NCI-H128 (cell line): Measurements from ENCODE around the gene R3HDM2.

Experiments used
- DNase-seq: peaks from one replicate; lab custom pipeline; 2025; ENCODE audit not compliant: unreplicated experiment; lab: John Stamatoyannopoulos, UW

R3HDM2 gene

GRCh38 chr12:57242691-57243454 lies 188.0 kb downstream of the R3HDM2 start:
- DNase-seq, result peak; percentile 89

- peak; percentile 33 for DNase-seq
Observed at GRCh38 chr12:57242329-57242690, 188.5 kb downstream of the R3HDM2 start.

DNA sequence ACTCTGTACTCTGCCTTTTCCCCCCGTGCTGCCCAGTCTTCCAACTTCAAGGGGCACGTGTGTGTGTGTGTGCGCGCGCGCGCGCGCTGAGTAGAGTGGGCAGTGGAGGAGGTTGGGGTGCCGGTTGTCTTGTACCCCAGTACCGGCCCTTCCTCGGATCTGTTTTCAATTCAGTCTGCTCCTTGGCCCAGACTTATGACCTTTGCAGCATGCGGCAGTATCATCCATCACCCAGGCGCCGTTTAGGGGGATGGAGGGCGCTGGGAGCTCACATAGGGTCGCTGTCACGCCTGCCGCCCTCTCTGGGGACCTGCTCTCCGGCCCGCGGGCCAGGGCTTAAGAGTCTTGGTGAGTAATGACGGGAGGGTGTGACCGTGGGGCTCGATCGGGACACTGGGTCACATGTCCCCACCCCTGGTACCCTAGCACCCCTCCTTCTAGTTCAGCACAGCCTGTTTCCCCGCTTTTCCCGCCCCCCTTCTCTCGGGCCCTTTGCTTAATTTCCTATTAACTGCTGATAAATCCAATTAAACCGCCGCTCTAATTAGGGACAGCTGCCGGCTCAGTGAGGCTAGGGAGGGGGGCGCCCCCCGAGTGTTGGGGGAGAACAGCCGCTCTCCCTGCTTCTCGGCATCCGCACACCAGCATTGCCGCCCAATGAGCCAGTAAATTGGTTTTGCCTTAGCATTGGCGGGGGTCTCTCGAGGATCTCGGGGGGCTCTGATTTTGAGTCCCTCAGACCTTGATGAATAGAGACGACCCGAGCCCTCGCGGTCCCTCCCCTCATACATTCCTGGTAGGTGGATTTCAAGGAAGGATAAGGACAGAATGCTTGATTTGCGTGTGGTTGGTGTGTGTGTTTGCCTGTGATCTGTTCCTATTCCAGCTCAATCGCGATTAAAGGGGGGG lies 189.2 kb downstream of the R3HDM2 start:
- DNase-seq, result no peak

GRCh38 chr12:57240926-57241401 lies 189.9 kb downstream of the R3HDM2 start:
- DNase-seq, result no peak

DNA sequence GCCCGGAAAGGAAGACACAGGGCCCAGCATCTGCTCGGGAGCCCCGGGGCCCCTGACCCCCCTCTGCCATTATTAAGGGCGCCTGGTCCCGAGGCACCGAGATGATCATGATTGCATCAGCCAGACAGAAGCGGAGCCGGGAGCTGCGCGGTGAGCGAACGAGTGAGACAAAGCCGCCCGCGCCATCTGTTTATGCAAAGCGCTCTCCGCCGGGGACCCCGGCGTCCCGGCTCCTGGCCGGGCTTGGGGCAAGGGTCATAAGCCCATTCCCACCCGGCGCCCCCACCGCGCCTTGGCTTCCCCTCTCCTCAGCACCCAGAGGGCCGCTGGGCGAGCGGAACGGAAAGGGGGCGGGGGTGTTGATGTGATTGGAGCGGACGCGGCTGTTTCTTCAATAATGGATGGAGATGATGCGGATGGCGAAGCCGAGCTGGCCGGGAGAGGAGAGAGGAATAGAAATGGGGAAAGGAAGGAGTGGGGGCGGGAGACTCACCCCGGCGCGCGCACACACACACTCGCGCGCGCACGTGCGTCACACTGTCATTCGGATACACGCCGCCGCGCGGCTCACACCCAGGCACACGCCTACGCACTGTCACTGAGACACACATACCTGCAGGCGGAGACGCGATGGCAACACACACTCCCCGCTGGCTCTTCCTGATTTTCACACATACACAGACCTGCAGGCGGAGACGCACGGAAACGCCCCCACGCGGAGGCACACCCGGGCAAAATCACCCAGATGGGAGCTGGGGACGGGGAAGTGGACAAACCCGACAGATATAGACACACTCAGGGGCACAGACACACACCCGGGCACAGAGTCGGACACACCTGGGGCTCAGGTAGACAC lies 190.5 kb downstream of the R3HDM2 start:
- DNase-seq, result peak; percentile 67

GRCh38 chr12:57239587-57240065 lies 191.2 kb downstream of the R3HDM2 start:
- DNase-seq, result no peak

DNA sequence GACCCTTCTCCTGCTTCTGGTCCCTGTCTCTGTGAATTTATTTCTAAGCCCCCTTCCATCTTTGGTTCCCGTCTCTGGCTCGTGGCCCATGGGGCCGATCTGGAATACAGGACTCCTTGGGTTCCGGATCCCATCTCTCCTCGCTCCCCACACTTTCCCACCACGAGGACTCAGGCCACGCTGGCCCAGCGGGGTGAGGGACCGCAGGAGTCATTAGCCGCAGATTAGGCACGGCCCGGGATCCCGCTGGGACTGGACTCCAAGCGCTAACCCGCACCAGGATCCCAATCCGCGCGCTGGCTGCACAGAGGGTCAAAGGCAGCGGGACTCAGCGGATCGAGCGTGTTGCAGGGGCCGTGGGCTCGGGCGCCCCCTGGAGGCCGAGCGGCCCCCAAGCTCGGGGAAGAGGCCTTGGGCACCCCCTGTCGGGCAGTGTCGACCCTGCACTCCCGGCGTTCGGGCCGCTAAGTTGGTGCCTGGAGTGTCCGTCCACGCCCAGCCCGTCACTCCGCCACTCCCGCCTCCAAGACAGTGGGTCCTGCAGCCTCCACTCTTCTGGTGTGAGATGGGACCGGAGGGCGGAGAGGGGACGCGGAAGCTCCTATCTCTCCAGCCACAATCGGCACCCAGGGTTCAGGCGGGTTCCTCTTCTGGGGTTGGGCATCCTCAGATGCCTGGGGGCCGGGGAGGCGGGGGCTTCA lies 191.8 kb downstream of the R3HDM2 start:
- peak; percentile 78 for DNase-seq

- no peak for DNase-seq
Observed at GRCh38 chr12:57237932-57238853, 192.7 kb downstream of the R3HDM2 start.

DNA sequence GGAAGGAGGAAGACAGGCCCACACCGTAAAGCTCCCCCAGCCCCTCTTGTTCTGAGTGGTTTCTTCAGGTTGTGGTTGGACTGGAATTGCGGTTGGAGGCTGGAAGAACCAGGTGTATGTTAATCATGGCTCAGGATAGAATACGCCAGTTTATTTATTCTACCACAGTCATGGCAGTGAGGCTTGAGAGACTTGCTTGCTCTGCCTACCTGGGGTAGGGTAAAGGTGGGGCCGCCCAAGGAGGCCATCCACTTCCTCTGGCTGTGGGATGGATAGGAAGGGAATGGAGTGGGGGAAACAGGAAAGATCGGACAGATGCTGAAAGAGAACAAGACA lies 193.3 kb downstream of the R3HDM2 start:
- no peak for DNase-seq

GRCh38 chr12:57236925-57237595 lies 193.8 kb downstream of the R3HDM2 start:
- no peak for DNase-seq

DNA sequence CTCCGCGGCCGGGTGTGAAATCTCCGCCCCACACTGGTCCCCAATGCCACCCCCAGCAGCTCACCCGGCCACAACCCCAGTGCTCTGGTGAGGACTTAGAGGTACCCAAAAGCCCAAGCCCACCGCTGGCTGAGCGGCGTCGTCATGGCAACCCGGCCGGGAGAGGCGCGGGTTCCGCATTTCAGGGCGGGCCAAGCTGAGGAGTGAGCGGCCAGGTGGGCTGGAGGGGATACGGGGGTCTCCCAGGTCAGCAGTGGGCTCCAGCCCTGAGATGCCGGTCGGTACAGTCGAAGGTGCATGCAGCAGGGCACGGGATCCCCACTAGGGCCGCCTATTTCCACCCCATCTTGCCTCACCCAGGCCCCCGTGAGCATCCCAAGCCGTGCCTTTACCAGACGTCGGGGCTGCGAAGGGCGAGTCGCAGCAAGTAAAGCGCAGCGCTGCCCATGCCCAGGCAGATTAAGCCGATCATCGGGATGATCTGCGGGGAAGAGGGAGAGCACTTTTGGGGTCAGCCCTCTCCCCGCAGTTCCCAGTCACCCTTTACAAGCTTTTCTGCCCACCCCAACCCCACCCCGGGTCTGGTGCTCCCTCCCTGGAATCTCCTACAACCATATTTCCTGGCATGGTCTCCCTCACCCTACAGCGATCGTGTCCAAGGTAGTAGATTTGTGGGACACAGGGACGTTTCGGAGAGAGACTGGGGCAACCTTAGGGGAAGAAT lies 194.5 kb downstream of the R3HDM2 start:
- no peak for DNase-seq

- DNase-seq, result no peak
Observed at GRCh38 chr12:57235728-57236131, 195.1 kb downstream of the R3HDM2 start.

- DNase-seq, result no peak
Observed at GRCh38 chr12:57235017-57235727, 195.7 kb downstream of the R3HDM2 start.

DNA sequence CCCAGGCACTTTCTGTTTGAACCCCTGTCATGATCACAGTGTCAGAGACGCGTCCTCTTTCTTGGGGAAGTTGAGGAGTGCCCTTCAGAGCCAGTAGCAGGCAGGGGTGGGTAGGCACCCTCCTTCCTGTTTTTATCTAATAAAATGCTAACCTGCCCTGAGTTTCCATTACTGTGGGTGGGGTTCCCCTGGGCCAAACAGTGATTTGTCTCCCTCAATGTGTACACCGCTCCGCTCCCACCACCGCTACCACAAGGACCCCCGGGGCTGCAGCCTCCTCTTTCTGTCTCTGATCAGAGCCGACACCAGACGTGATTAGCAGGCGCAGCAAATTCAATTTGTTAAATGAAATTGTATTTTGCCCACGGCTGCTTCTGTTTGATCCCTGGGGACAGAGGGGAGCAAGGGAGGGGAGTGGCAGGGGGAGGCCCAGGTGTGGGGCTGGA lies 196.2 kb downstream of the R3HDM2 start:
- no peak for DNase-seq

DNA sequence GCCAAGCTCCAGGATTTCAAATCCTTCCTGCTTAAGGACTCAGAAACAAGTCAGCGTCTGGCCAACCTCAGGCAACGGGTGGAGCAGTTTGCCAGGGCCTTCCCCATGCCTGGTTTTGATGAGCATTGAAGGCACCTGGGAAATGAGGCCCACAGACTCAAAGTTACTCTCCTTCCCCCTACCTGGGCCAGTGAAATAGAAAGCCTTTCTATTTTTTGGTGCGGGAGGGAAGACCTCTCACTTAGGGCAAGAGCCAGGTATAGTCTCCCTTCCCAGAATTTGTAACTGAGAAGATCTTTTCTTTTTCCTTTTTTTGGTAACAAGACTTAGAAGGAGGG lies 196.6 kb downstream of the R3HDM2 start:
- DNase-seq, result no peak

DNA sequence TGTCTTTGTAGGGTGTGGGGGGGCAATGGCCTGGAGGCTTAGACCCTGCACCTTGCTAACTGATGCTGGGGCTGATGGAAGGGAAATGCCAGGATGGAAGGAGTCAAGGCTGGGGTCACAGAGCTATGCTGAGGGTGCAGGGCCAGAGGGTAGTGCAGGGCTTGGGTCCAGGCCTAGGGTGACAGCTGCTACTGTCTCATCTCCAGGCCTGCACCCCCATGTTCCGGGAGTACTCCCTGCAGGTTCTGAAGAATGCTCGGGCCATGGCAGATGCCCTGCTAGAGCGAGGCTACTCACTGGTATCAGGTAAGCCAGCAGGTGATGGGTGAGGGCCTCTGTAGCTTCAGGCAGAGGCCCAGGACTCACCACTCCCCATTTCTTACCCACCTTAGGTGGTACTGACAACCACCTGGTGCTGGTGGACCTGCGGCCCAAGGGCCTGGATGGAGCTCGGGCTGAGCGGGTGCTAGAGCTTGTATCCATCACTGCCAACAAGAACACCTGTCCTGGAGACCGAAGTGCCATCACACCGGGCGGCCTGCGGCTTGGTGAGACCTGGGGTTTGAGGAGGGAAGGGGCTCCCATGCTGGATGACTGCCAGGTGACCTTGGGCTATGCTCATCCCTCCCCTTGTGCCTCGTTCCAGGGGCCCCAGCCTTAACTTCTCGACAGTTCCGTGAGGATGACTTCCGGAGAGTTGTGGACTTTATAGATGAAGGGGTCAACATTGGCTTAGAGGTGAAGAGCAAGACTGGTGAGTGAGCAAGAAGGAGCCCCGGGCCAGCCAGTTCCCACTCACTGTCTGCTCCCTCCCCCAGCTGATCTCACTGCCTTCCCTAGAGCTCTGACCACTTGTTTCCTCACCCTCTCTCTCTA lies 197.2 kb downstream of the R3HDM2 start:
- no peak for DNase-seq
